GM12878 (cell line): ENCODE measurements around the gene KCNJ10.

Experiments used
- ATF7 ChIP-seq: fragments of 450-650 bp; IDR thresholded peaks from 2 replicates; pipeline ENCODE4 v1.6.1; 2016; ENCODE audit warnings: low read depth, mild to moderate bottlenecking
- ESRRA ChIP-seq: IDR thresholded peaks from 2 replicates; pipeline ENCODE4 v1.6.1; 2012; ENCODE audit warnings: mild to moderate bottlenecking, low read length, improper control_type of control experiment
- EZH2 ChIP-seq: IDR thresholded peaks from 2 replicates; pipeline ENCODE4 v1.6.1; 2012; ENCODE audit warnings: low read depth, mild to moderate bottlenecking, control low read depth, inconsistent platforms, low read length, borderline replicate concordance; ENCODE audit not compliant: control insufficient read depth
- POLR2A ChIP-seq: IDR thresholded peaks from 2 replicates; pipeline ENCODE4 v1.6.1; 2011; ENCODE audit warnings: low read depth, mild to moderate bottlenecking, low read length
- POLR2AphosphoS5 ChIP-seq: IDR thresholded peaks from 2 replicates; pipeline ENCODE4 v1.6.1; 2011; ENCODE audit warnings: mild to moderate bottlenecking, low read length, inconsistent platforms
- SIN3A ChIP-seq: IDR thresholded peaks from 2 replicates; pipeline ENCODE4 v1.6.1; 2012; ENCODE audit warnings: low read depth, low read length, improper control_type of control experiment
- USF1 ChIP-seq: IDR thresholded peaks from 2 replicates; pipeline ENCODE4 v1.6.1; 2011; ENCODE audit warnings: borderline replicate concordance, low read depth, mild to moderate bottlenecking, moderate library complexity, mixed read lengths, low read length; ENCODE audit not compliant: insufficient read depth; ENCODE audit errors: extremely low read length
- ZBED1 ChIP-seq: IDR thresholded peaks from 2 replicates; pipeline ENCODE4 v1.6.1; 2016; ENCODE audit warnings: borderline replicate concordance
- ZNF24 ChIP-seq: fragments of 450-650 bp; IDR thresholded peaks from 2 replicates; pipeline ENCODE4 v1.6.1; 2017; ENCODE audit warnings: antibody characterized with exemption, mild to moderate bottlenecking
- ZNF274 ChIP-seq: IDR thresholded peaks from one replicate; pipeline ENCODE4 v1.8.0; 2011; ENCODE audit not compliant: insufficient read length, insufficient read depth
- ZSCAN29 ChIP-seq: fragments of 450-650 bp; IDR thresholded peaks from 2 replicates; pipeline ENCODE4 v1.6.1; 2017; ENCODE audit warnings: mild to moderate bottlenecking, moderate library complexity
- TF ChIP-seq, protein P1 (sequence below), 3 experiments: IDR thresholded peaks in 2 of 3; conservative IDR thresholded peaks in 1 of 3; 2 replicates each; pipeline ENCODE4 v1.5.1; 2011; ENCODE audit warnings: low read depth in 3 of 3, low read length in 3 of 3, mild to moderate bottlenecking in 3 of 3, control low read depth in 2 of 3, moderate library complexity in 2 of 3, inconsistent platforms in 1 of 3, mixed read lengths in 1 of 3; ENCODE audit not compliant: control insufficient read depth in 2 of 3, insufficient read depth in 1 of 3; ENCODE audit errors: extremely low read depth in 1 of 3
- TF ChIP-seq, protein P2 (sequence below): IDR thresholded peaks from 2 replicates; pipeline ENCODE4 v1.6.1; 2012; ENCODE audit warnings: mild to moderate bottlenecking, low read depth, low read length
- TF ChIP-seq, protein P3 (sequence below): fragments of 150-350 bp; IDR thresholded peaks from 2 replicates; pipeline ENCODE4 v1.6.1; 2016; ENCODE audit warnings: low read depth, low read length

DNA sequence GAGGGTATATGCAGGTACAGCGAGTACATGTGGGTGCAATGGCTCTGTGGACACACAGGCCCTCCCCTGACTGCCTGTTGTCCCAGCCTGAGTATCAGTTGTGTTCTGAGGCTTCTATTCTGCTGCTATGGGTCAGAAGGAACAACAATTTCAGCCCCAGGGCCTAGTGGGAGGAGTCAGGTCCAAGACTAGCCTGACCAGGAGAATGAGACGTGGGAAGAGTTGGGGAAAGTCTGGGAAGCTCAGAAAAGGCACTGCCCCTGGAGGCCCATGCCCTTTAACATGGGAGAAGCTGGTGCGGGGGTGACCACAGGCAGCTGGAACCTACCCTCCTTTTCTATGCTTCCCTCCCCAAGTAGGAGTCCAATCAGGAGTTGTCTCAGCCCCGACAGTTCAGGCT lies 20.8 kb upstream of the KCNJ10 start:
- TF ChIP-seq, protein P1, sequence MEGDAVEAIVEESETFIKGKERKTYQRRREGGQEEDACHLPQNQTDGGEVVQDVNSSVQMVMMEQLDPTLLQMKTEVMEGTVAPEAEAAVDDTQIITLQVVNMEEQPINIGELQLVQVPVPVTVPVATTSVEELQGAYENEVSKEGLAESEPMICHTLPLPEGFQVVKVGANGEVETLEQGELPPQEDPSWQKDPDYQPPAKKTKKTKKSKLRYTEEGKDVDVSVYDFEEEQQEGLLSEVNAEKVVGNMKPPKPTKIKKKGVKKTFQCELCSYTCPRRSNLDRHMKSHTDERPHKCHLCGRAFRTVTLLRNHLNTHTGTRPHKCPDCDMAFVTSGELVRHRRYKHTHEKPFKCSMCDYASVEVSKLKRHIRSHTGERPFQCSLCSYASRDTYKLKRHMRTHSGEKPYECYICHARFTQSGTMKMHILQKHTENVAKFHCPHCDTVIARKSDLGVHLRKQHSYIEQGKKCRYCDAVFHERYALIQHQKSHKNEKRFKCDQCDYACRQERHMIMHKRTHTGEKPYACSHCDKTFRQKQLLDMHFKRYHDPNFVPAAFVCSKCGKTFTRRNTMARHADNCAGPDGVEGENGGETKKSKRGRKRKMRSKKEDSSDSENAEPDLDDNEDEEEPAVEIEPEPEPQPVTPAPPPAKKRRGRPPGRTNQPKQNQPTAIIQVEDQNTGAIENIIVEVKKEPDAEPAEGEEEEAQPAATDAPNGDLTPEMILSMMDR (IDR thresholded peaks at IDR 0.05 in 2 of 3, conservative IDR thresholded peaks at IDR 0.05 in 1 of 3; ENCODE audit: control insufficient read depth in 2 of 3, extremely low read depth in 1 of 3, insufficient read depth in 1 of 3, low read depth in 3 of 3, low read length in 3 of 3): no peak
- TF ChIP-seq ZNF274 (no peak), ESRRA (no peak), EZH2 (no peak), USF1 (no peak), ATF7 (no peak), POLR2AphosphoS5 (no peak), ZSCAN29 (no peak), ZBED1 (no peak), SIN3A (no peak), ZNF24 (no peak), POLR2A (no peak)
- TF ChIP-seq, protein P2, sequence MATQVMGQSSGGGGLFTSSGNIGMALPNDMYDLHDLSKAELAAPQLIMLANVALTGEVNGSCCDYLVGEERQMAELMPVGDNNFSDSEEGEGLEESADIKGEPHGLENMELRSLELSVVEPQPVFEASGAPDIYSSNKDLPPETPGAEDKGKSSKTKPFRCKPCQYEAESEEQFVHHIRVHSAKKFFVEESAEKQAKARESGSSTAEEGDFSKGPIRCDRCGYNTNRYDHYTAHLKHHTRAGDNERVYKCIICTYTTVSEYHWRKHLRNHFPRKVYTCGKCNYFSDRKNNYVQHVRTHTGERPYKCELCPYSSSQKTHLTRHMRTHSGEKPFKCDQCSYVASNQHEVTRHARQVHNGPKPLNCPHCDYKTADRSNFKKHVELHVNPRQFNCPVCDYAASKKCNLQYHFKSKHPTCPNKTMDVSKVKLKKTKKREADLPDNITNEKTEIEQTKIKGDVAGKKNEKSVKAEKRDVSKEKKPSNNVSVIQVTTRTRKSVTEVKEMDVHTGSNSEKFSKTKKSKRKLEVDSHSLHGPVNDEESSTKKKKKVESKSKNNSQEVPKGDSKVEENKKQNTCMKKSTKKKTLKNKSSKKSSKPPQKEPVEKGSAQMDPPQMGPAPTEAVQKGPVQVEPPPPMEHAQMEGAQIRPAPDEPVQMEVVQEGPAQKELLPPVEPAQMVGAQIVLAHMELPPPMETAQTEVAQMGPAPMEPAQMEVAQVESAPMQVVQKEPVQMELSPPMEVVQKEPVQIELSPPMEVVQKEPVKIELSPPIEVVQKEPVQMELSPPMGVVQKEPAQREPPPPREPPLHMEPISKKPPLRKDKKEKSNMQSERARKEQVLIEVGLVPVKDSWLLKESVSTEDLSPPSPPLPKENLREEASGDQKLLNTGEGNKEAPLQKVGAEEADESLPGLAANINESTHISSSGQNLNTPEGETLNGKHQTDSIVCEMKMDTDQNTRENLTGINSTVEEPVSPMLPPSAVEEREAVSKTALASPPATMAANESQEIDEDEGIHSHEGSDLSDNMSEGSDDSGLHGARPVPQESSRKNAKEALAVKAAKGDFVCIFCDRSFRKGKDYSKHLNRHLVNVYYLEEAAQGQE: no peak
- TF ChIP-seq, protein P3, sequence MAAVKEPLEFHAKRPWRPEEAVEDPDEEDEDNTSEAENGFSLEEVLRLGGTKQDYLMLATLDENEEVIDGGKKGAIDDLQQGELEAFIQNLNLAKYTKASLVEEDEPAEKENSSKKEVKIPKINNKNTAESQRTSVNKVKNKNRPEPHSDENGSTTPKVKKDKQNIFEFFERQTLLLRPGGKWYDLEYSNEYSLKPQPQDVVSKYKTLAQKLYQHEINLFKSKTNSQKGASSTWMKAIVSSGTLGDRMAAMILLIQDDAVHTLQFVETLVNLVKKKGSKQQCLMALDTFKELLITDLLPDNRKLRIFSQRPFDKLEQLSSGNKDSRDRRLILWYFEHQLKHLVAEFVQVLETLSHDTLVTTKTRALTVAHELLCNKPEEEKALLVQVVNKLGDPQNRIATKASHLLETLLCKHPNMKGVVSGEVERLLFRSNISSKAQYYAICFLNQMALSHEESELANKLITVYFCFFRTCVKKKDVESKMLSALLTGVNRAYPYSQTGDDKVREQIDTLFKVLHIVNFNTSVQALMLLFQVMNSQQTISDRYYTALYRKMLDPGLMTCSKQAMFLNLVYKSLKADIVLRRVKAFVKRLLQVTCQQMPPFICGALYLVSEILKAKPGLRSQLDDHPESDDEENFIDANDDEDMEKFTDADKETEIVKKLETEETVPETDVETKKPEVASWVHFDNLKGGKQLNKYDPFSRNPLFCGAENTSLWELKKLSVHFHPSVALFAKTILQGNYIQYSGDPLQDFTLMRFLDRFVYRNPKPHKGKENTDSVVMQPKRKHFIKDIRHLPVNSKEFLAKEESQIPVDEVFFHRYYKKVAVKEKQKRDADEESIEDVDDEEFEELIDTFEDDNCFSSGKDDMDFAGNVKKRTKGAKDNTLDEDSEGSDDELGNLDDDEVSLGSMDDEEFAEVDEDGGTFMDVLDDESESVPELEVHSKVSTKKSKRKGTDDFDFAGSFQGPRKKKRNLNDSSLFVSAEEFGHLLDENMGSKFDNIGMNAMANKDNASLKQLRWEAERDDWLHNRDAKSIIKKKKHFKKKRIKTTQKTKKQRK: no peak
